22Rv1 (cell line): ENCODE data around the gene TMEM236.
"Not testable (repeated sequence)": the region's sequence is repeated elsewhere in the genome, so short reads cannot be mapped to it uniquely, and the experiment has no call there.

Source experiments
- H3K27ac ChIP-seq: fragments of 450-650 bp; 2 replicates; pipeline ENCODE4 v1.5.1; 2017
- ZFX ChIP-seq: fragments of 450-650 bp; IDR thresholded peaks from 2 replicates; pipeline ENCODE4 v1.6.1; 2017; ENCODE audit warnings: antibody characterized with exemption, borderline replicate concordance
- TF ChIP-seq, protein P1 (sequence below): fragments of 450-650 bp; IDR thresholded peaks from 2 replicates; pipeline ENCODE4 v1.5.1; 2017; ENCODE audit warnings: mild to moderate bottlenecking

The TMEM236 gene

DNA sequence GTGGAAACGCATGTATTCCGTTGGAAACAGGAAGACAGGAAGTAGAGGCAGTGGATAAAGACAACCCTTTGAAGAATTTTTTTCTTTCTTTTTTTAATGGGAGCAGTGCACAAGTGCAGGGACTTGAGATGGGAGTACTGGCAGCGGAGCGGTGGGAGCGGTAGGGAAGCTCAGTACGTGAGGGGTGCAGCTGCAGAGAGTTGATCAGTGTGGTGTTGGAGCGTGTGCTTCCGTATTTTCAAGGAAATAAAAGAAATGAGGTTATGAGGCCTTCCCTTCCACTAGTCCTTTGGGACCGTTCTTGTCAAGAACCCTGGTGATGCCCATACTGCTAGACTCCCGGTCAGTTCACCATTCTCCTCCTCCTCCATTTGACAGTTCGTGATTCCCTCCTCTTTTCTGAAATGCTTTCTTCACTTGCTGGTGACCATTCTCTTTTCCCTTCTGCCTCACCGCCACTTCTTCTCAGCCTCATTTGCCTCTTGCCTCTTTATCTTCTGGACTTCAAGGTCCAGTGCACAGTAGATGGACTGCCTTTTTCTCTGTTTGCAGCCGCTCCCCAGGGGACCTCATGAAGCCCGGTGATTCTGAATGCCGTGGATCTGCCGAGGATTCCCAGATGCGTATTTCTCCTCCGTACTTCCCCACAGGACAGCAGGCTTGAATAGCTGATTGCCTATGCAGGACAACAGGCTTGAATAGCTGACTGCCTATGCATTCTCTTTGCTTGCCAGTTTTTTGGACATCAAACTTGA, 39.1 kb upstream of the TMEM236 start:
- H3K27ac ChIP-seq: no peak overlapping the region
- TF ChIP-seq, protein P1, sequence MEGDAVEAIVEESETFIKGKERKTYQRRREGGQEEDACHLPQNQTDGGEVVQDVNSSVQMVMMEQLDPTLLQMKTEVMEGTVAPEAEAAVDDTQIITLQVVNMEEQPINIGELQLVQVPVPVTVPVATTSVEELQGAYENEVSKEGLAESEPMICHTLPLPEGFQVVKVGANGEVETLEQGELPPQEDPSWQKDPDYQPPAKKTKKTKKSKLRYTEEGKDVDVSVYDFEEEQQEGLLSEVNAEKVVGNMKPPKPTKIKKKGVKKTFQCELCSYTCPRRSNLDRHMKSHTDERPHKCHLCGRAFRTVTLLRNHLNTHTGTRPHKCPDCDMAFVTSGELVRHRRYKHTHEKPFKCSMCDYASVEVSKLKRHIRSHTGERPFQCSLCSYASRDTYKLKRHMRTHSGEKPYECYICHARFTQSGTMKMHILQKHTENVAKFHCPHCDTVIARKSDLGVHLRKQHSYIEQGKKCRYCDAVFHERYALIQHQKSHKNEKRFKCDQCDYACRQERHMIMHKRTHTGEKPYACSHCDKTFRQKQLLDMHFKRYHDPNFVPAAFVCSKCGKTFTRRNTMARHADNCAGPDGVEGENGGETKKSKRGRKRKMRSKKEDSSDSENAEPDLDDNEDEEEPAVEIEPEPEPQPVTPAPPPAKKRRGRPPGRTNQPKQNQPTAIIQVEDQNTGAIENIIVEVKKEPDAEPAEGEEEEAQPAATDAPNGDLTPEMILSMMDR: no peak
- TF ChIP-seq ZFX: no peak

GRCh38 chr10:17713758-17714157, 38.2 kb upstream of the TMEM236 start:
- TF ChIP-seq ZFX: no peak
- TF ChIP-seq, protein P1: no peak
- no peak overlapping the region for H3K27ac ChIP-seq

DNA sequence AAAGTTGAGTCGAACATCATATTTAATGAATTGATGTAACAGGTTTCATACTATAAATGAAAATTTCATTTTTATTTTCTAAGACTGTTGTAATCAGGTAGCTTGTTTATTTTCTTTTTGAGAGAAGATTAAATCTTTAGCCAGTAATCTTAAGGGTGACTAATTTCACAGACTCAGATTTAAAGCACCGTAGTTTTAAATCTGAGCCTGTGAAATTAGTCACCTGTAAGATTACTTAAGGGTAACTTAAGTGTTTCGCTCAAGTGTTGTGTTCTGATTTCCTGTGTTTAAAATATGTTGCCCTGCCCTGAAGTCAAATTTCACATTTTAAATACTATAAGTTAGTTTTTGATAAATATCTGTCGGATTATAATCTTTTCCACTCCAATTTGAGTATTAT, 35.8 kb upstream of the TMEM236 start:
- TF ChIP-seq, protein P1: no peak
- TF ChIP-seq ZFX: no peak
- H3K27ac ChIP-seq: no peak overlapping the region

- H3K27ac ChIP-seq: not testable (repeated sequence)
These were observed 29.5 kb upstream of the TMEM236 start for GRCh38 chr10:17722317-17723014.

GRCh38 chr10:17725703-17726102, 26.3 kb upstream of the TMEM236 start:
- H3K27ac ChIP-seq: no peak overlapping the region
- TF ChIP-seq, protein P1: no peak
- TF ChIP-seq ZFX: no peak

DNA sequence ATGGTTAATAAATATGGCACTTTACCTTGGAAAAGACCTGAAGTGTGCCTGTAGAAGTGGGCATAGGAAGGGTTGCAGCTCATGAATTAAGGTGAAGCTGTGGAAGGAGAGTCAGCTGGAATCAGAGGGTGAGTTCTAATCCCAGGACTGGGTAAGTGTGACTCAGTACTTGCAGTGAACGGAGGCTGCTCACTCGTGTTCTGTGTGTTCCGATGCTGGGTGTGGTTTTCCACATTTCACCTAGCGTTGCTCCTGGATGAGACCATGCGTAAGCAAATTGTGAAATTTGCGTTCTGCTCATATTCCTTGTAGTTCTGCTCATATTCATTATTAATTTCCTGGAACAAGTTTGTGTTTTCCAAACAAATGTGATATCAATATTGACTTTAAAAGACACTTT, 22.4 kb upstream of the TMEM236 start:
- no peak for TF ChIP-seq ZFX
- TF ChIP-seq, protein P1: no peak

GRCh38 chr10:17730667-17731066, 21.3 kb upstream of the TMEM236 start:
- H3K27ac ChIP-seq: no peak overlapping the region

More for the DNA sequence above, 22.4 kb upstream of the TMEM236 start:
- H3K27ac ChIP-seq: no peak overlapping the region

More at GRCh38 chr10:17730667-17731066, 21.3 kb upstream of the TMEM236 start:
- TF ChIP-seq, protein P1: no peak
- no peak for TF ChIP-seq ZFX
